ENCODE data around the gene CCL22.

Gene CCL22

GRCh38 chr16:57376313-57376818, 17.8 kb downstream of the CCL22 start:
- ATAC-seq (ENCODE audit: low read depth) (no peak), DNase-seq (ENCODE audit: low spot score) (no peak)
- Histone ChIP-seq H3K27me3 (ENCODE audit: insufficient read depth, poor library complexity, severe bottlenecking) (no peaks in the 10 kb centered on the region), H3K27ac (ENCODE audit: poor library complexity, severe bottlenecking) (no peak overlapping the region), H3K9me3 (ENCODE audit: severe bottlenecking) (no peaks in the 10 kb centered on the region), H3K36me3 (ENCODE audit: low read depth) (no peaks in the 10 kb centered on the region), H3K4me3 (ENCODE audit: severe bottlenecking) (no peak overlapping the region), H3K4me1 (ENCODE audit: insufficient read depth, poor library complexity, severe bottlenecking) (peaks cover 34% of the 10 kb centered on the region)
- TF ChIP-seq, protein P1, sequence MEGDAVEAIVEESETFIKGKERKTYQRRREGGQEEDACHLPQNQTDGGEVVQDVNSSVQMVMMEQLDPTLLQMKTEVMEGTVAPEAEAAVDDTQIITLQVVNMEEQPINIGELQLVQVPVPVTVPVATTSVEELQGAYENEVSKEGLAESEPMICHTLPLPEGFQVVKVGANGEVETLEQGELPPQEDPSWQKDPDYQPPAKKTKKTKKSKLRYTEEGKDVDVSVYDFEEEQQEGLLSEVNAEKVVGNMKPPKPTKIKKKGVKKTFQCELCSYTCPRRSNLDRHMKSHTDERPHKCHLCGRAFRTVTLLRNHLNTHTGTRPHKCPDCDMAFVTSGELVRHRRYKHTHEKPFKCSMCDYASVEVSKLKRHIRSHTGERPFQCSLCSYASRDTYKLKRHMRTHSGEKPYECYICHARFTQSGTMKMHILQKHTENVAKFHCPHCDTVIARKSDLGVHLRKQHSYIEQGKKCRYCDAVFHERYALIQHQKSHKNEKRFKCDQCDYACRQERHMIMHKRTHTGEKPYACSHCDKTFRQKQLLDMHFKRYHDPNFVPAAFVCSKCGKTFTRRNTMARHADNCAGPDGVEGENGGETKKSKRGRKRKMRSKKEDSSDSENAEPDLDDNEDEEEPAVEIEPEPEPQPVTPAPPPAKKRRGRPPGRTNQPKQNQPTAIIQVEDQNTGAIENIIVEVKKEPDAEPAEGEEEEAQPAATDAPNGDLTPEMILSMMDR (IDR thresholded peaks at IDR 0.05; ENCODE audit: poor library complexity, severe bottlenecking) = no peak

DNA sequence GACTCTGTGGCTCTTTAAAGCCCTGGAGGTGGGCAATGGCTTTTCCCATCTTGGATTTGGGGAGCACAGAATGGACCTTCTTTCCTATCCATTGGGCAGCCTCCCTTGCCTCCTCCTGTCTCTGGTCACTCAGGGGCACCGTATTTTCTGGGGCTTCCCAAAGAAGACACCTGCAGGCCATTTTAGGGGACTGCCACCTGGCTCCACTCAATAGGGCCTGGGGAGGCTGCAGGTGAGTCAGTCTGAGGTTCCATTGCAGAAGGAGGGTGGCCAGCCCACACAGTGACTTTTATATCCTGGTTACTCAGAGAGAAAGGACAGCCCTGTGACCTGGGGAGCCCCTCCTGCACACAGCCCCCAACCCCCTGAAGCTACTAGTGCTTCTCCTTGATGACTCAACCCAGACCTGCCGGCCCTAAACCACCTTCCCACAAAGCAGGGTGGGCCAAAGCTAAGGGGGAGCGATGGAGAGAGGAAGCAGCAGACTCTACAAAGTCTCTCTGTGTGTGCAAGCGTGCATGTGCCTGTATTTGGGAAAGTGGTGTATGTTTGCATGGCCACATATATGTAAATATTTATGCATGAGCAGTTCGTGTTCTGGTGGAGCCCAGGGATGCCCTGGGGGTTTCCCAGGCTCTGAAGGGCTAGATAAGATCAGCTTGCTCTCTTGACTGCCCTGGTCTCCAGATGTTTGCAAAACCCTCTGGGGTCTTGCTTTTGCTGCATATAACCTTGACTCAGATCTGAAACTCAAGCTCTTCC, 18.7 kb downstream of the CCL22 start:
- ATAC-seq (ENCODE audit: low read depth) (peak; percentile 21; the same call in 2 of the 3 replicates), DNase-seq (ENCODE audit: low spot score) (no peak)
- no peaks in the 10 kb centered on the region for H3K9me3 ChIP-seq (ENCODE audit: severe bottlenecking)
- H3K4me1 ChIP-seq (ENCODE audit: insufficient read depth, poor library complexity, severe bottlenecking) = peaks cover 34% of the 10 kb centered on the region
- no peaks in the 10 kb centered on the region for H3K27me3 ChIP-seq (ENCODE audit: insufficient read depth, poor library complexity, severe bottlenecking)
- peak overlapping the region; percentile 65 for H3K27ac ChIP-seq (ENCODE audit: poor library complexity, severe bottlenecking)
- no peak overlapping the region for H3K4me3 ChIP-seq (ENCODE audit: severe bottlenecking)
- TF ChIP-seq, protein P1 (IDR thresholded peaks at IDR 0.05; ENCODE audit: poor library complexity, severe bottlenecking) = no peak
- H3K36me3 ChIP-seq (ENCODE audit: low read depth) = no peaks in the 10 kb centered on the region

- Histone ChIP-seq H3K9me3 (ENCODE audit: severe bottlenecking) (no peaks in the 10 kb centered on the region), H3K4me1 (ENCODE audit: insufficient read depth, poor library complexity, severe bottlenecking) (peaks cover 29% of the 10 kb centered on the region), H3K4me3 (ENCODE audit: severe bottlenecking) (no peak overlapping the region), H3K27ac (ENCODE audit: poor library complexity, severe bottlenecking) (no peak overlapping the region), H3K36me3 (ENCODE audit: low read depth) (no peaks in the 10 kb centered on the region), H3K27me3 (ENCODE audit: insufficient read depth, poor library complexity, severe bottlenecking) (no peaks in the 10 kb centered on the region)
- peak; percentile 74 for DNase-seq (ENCODE audit: low spot score)
- ATAC-seq (ENCODE audit: low read depth) = peak; percentile 8; the same call in 2 of the 3 replicates
- TF ChIP-seq, protein P1 (IDR thresholded peaks at IDR 0.05; ENCODE audit: poor library complexity, severe bottlenecking) = no peak
Observed at GRCh38 chr16:57379579-57379978, 21.0 kb downstream of the CCL22 start.

DNA sequence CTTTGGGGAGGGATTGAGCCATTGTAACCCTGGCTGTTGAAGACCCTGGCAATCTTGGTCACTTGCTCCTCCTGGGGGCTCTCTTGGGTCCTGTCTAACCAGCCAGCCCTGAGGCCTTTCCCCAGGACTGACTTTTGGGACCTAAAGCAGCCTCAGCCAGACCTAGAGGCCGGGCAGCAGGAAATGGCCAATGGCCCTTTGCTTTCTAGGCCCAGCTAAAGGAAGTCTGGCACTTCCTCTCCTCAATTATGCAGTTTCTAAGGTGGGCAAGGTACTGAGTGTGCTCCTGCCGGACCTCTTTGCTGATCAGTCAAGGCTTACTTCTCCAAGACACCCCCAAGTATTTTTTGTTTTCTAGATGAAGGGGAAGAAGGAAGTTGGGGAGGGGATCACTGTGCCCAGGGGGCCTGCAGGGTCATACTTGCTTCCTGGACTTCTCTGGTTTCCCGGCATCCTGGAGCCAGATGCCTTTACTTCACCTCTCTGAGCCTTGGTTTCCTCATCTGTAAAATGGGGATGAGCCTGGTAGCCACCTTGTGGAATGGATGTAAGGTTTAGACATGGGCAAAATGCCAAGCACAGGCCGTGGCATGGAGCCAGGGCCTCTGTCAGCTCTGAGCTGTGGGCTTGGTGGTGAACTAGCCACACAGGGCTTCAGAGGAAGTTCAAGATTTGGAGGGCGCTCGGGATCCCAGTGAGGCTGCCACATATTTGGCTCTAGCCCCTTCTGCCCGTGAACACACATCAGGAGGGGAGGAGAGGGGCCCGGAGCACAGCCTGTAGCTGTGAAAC, 22.3 kb downstream of the CCL22 start:
- no peaks in the 10 kb centered on the region for H3K27me3 ChIP-seq (ENCODE audit: insufficient read depth, poor library complexity, severe bottlenecking)
- no peak for DNase-seq (ENCODE audit: low spot score)

More for the DNA sequence above, 22.3 kb downstream of the CCL22 start:
- Histone ChIP-seq H3K27ac (ENCODE audit: poor library complexity, severe bottlenecking) (no peak overlapping the region), H3K4me3 (ENCODE audit: severe bottlenecking) (no peak overlapping the region), H3K9me3 (ENCODE audit: severe bottlenecking) (no peaks in the 10 kb centered on the region), H3K4me1 (ENCODE audit: insufficient read depth, poor library complexity, severe bottlenecking) (peaks cover 27% of the 10 kb centered on the region), H3K36me3 (ENCODE audit: low read depth) (no peaks in the 10 kb centered on the region)
- TF ChIP-seq, protein P1 (IDR thresholded peaks at IDR 0.05; ENCODE audit: poor library complexity, severe bottlenecking) = no peak
- ATAC-seq (ENCODE audit: low read depth) = no peak

All from RWPE2 (cell line).